ENCODE measurements around the gene PRSS35.
"Not testable (repeated sequence)": the region's sequence is repeated elsewhere in the genome, so short reads cannot be mapped to it uniquely, and the experiment has no call there.

The PRSS35 gene, protein sequence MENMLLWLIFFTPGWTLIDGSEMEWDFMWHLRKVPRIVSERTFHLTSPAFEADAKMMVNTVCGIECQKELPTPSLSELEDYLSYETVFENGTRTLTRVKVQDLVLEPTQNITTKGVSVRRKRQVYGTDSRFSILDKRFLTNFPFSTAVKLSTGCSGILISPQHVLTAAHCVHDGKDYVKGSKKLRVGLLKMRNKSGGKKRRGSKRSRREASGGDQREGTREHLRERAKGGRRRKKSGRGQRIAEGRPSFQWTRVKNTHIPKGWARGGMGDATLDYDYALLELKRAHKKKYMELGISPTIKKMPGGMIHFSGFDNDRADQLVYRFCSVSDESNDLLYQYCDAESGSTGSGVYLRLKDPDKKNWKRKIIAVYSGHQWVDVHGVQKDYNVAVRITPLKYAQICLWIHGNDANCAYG

GRCh38 chr6:83511901-83512681 is at the start of gene PRSS35:
Gene PRSS35, plus strand, starts transcription at chr6:83512534. Its CDS starts 10,908 bp downstream, at chr6:83523442.
- peak; percentile 53 for DNase-seq

DNA sequence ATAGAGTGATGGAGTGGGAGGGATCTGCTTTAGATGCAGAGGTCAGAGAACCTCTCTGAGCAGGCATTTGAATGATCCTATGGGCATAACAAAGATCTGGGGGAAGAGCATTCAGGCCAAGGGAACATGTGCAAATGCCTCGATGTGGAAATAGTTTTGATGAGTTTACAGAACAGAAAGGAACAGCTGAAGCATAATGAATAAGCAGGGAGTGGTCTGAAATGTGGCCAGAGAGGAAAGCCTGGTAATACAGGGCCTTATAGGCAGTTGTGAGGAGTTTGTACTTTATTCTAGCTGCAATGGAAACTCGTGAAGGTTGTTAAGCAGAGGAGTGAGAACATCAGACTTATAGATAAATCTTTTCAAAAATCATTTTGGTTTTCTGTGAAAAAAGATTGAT is 48.4 kb upstream of the PRSS35 start:
- DNase-seq: no peak

DNA sequence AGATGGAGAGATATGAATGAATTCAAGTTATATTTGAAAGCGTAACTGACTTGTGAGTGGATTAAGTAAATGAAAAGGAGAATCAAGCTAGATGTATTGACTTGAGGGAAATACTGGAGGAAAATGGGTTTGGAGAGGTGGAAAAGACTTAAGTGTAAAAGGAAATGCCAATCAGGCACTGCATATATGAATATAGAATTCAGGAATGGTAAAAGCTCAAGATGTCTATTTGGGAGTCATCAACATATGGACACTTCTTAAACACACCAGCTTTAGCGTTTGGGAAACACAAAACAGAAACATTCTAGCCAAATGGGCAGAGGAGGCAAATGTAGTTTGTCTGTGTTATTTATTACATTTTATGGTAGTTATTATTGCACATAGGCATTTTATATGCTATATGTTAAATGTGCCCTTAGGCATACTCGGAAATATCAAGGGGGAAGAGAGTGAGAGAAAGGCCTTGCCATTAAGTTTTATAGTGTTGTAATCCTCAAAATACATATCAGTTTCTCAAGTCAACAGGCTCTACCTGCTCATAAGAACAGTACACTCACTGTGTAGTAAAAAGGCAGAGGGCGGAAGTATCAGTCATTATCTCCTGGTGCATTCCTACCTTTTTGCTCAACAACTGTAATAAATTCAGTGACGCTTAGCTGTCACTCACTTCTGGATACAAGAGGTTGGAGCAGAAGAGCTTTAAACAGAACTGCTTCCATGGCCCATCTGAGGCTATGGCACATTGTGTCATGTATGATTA is 47.8 kb upstream of the PRSS35 start:
- DNase-seq: no peak

GRCh38 chr6:83466328-83466727 is 46.0 kb upstream of the PRSS35 start:
- DNase-seq: no peak

GRCh38 chr6:83467620-83468036 is 44.7 kb upstream of the PRSS35 start:
- no peak for DNase-seq

DNA sequence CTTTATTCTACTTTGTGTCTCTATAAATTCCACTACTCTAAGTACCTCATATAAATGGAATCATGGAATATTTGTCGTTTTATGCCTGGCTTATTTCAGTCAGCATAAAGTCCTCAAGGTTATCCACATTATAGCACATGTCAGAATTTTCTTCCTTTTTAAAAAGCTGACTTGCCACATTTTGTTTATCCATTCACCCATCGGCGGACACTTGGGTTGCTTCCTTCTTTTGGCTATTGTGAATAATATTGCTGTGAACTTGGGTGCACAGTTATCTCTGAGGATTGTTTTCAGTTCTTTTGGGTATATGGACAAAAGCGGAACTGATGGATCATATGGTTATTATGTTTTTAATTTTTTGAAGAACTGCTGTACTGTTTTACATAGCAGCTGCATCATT is 42.3 kb upstream of the PRSS35 start:
- DNase-seq: no peak

- DNase-seq: no peak
Measured at GRCh38 chr6:83470587-83470986, 41.7 kb upstream of the PRSS35 start.

GRCh38 chr6:83472767-83473166 is 39.6 kb upstream of the PRSS35 start:
- no peak for DNase-seq

GRCh38 chr6:83474309-83474708 is 38.0 kb upstream of the PRSS35 start:
- DNase-seq: no peak

DNA sequence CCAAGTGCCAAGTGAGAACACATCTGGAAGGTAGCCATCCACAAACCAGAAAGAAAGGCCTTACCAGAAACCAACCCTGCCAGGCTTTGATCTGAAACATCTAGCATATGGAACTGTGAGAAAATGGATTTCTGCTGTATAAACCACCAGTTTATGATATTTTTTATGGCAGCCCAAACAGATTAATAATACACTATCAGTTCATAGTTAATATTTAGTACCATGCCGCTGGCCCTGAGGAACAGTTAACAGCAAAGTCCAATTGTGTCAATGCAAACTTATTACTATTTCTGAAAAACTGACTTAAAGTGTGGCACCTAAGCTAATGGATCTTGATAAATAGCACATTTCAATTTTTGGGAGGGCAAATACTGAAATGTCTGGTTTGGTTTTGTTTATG is 35.4 kb upstream of the PRSS35 start:
- no peak for DNase-seq

- DNase-seq: no peak
Measured at GRCh38 chr6:83479389-83479788, 32.9 kb upstream of the PRSS35 start.

DNA sequence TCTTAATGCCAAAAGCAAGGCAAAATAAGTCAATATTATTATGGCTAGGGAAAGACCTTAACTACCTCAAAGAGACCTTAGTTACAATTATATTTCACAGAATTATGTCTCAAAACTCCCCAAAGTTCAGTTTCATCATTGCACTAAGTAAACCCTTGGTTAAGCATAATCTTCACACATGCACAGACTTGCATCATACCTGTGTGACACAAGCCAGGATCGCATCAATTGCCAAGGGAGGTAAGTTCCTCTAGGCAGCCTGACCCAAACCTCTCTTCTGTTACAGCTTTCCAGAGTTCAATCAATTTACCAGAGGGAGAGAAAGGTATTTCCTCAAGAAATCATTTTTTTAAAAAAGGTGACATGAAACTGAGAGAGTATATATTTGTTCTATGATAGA is 31.9 kb upstream of the PRSS35 start:
- no peak for DNase-seq

DNA sequence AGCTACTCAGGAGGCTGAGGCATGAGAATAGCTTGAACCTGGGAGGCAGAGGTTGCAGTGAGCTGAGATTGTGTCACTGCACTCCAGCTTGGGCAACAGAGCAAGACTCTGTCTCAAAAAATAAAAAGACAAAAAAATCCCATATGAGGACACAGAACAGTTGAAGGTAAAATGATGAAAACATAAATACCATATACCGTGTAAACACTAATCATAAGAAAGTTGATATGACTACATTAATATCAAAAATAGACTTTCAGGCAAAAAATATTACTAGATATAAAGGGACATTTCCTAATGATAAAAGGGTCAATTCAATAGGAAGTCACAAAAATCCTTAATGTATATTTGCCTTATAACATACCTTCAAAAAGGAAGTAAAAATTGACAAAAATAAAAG is 30.4 kb upstream of the PRSS35 start:
- not testable (repeated sequence) for DNase-seq

GRCh38 chr6:83488448-83488847 is 23.9 kb upstream of the PRSS35 start:
- DNase-seq: no peak

DNA sequence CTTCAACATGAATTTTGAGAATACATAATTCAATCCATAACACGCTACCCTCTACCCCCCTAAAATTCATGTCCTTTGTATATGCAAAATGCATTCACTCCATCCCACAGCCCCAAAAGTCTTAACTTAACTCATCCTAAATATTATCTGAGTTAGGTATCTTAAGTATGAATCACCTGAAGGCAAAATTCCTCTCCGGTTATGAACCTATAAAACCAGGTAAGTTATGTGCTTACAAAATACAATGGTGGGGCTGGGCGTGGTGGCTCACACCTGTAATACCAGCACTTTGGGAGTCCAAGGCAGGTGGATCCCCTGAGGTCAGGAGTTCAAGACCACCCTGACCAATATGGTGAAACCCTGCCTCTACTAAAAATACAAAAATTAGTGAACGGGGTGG is 23.5 kb upstream of the PRSS35 start:
- no peak for DNase-seq

DNA sequence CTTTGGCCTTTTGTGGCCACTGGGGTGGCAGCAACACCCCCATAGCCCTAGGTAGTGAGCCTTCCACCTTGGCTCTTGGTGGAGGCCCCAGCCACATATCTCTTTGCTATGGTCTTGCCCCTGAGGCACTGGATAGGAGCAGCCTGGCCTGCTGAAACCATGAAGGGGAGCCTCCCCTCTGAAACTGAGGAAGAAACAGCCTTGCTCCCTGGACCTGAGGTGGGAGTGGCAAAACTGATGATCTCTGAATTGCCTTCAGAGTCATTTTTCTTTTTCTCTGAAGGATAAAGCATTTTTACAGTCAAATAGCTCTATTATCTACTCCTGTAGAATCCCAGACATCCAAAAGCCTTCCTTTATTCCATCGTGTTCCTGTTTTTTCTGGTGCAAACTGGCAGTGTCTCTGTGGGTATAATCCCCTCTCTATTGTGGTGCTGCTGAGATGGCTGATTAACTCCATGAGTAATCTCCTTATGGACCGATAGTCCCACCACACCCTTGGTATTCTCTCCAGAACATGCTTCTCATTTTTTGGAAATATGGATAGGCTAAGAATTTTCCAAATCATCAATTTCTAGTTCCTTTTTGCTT is 22.0 kb upstream of the PRSS35 start:
- no peak for DNase-seq

GRCh38 chr6:83505356-83505755 is 7.0 kb upstream of the PRSS35 start:
- no peak for DNase-seq

DNA sequence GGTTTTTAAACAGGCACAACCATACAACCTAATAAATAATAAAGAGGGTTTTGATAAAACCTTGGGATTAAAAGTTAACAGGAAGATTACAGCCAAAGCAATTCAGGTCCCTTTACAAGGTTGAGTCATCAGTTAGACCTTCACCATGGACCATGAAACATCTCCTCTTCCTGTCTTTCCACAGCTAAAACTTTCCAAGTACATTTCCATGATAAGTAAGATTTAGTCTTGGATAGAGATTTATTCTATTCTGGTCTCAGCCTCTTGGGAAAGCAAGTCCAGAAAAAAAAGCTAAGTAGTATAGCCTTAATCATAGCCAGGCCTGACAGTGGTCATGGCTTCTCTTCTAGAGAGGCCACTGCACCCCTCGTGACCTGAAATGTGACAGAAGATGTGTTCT is 2.9 kb upstream of the PRSS35 start:
- DNase-seq: no peak

DNA sequence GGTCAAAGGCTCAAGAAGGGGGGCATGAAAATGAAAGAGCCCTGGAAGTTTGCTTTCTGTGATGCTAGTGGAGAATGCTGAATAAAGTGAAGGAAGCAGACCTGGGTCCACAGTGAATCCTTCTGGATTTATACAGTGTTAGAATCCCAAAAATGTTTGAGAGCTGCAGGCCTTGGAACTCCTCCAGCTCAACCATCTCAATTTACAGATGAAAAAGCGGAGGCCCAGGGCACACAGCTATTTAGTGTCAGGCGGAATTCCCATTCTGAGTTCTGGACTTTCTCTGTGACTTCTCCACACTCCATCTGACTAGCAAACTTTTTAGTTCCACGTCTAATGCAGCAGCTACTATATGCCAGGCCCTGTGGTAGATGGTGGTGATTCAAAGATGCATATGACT is 1.5 kb upstream of the PRSS35 start:
- DNase-seq: no peak

GRCh38 chr6:83511266-83511665 is 1.1 kb upstream of the PRSS35 start:
- no peak for DNase-seq

- DNase-seq: no peak
Measured at GRCh38 chr6:83514466-83514865, 2.1 kb downstream of the PRSS35 start.

DNA sequence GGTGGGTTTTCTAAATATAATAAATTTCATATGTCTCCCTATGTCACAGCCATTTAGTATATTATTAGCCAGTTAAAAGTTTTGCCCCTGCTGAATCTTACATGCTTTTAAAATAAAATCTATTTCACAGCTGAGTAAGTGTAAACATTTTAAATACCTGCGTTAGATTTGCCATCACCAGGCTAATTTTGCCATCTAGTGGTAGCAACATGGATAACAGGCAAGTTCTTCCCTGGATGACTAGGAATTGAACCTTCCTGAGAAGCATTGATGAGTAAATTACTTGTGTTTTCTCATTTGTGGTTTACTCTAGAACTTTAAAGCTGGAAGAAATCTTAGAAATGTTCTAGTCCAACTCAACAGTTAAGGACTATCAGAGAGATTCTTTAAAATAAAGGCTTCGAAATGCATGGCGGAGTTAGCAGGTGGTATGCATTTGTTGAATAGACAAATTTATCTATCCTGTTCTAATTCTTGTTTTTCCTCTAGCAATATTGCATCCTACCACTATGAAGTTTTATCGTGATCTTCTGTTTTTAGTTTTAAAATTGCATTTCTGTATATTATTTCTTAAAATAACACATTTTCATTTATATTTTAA is 2.6 kb downstream of the PRSS35 start:
- peak; percentile 51 for DNase-seq

GRCh38 chr6:83517500-83517899 is 5.2 kb downstream of the PRSS35 start:
- DNase-seq: no peak

Measured in NCI-H1694 treated with DMSO at 0.1 percent for 48 hours (cell line).